Right atrium auricular region (tissue), 2 donors: ENCODE measurements around the gene CDH19. TPM values are rescaled to one million over a fixed set of nuclear protein-coding genes. Genes with fewer than 3 reads are reported as not detected.
"Not testable (repeated sequence)": the region's sequence is repeated elsewhere in the genome, so short reads cannot be mapped to it uniquely, and the experiment has no call there.

Experiments used
- DNase-seq: peaks from one replicate; pipeline ENCODE4 v3.0.0-alpha.2; 2019; ENCODE audit warnings: low spot score
- H3K27ac ChIP-seq, 2 donors: fragments of 200-600 bp; sonication (generic); 1 replicate in 1 of 2; 2 replicates in 1 of 2; pipeline ENCODE4 v1.5.1; 2016 to 2019
- H3K27me3 ChIP-seq, 2 donors: fragments of 200-600 bp; sonication (generic); one replicate each; pipeline versions ENCODE4 v1.5.1 to v1.6.0; 2017 to 2019
- H3K36me3 ChIP-seq: fragments of 200-600 bp; sonication (generic); one replicate; pipeline ENCODE4 v1.5.1; 2016
- H3K4me1 ChIP-seq, 2 donors: fragments of 200-600 bp; sonication (generic); one replicate each; pipeline versions ENCODE4 v1.5.1 to v1.6.0; 2017 to 2019
- H3K4me3 ChIP-seq, 2 donors: fragments of 200-600 bp; sonication (generic); 1 replicate in 1 of 2; 2 replicates in 1 of 2; pipeline ENCODE4 v1.5.1; 2017 to 2019; ENCODE audit warnings: mild to moderate bottlenecking in 1 of 2, moderate library complexity in 1 of 2
- H3K9me3 ChIP-seq, 2 donors: fragments of 200-600 bp; sonication (generic); one replicate each; pipeline ENCODE4 v1.5.1; 2019
- CTCF ChIP-seq, 2 donors: fragments of 200-600 bp; sonication (generic); IDR thresholded peaks; one replicate each; pipeline ENCODE4 v1.5.1; 2019; ENCODE audit warnings: antibody characterized with exemption in 2 of 2
- total RNA-seq, 2 donors: library from RNA; depleted of rRNA; stranded (reverse); fragments of >200 nt; gene quantifications; one replicate each; pipeline ENCODE4 v1.1.0, GENCODE V29; 2016

Gene CDH19
- total RNA-seq, 2 donors from 2014 or later: 30.4 to 72.3 TPM

GRCh38 chr18:66497351-66497750, 106.5 kb downstream of the CDH19 start:
- no peak overlapping the region for H3K4me3 ChIP-seq
- H3K27me3 ChIP-seq: no peaks in the 10 kb centered on the region
- H3K9me3 ChIP-seq: no peaks in the 10 kb centered on the region
- no peaks in the 10 kb centered on the region for H3K4me1 ChIP-seq
- H3K27ac ChIP-seq: no peak overlapping the region
- TF ChIP-seq CTCF (IDR thresholded peaks at IDR 0.05): no peak
- no peak for DNase-seq
- H3K36me3 ChIP-seq: no peaks in the 10 kb centered on the region

- no peaks in the 10 kb centered on the region for H3K36me3 ChIP-seq
- DNase-seq: no peak
- H3K4me3 ChIP-seq: no peak overlapping the region
- no peak overlapping the region for H3K27ac ChIP-seq
- H3K4me1 ChIP-seq: no peaks in the 10 kb centered on the region
- no peaks in the 10 kb centered on the region for H3K27me3 ChIP-seq
- no peaks in the 10 kb centered on the region for H3K9me3 ChIP-seq
- peak in 1 of 2 donors; percentile 46 for TF ChIP-seq CTCF (IDR thresholded peaks at IDR 0.05)
Observed at GRCh38 chr18:66495844-66496243, 108.0 kb downstream of the CDH19 start.

GRCh38 chr18:66473882-66474281, 130.0 kb downstream of the CDH19 start:
- Histone ChIP-seq H3K4me1 (no peaks in the 10 kb centered on the region), H3K27ac (no peak overlapping the region), H3K4me3 (no peak overlapping the region), H3K36me3 (no peaks in the 10 kb centered on the region), H3K27me3 (no peaks in the 10 kb centered on the region), H3K9me3 (no peaks in the 10 kb centered on the region)
- DNase-seq: no peak
- no peak for TF ChIP-seq CTCF (IDR thresholded peaks at IDR 0.05)

GRCh38 chr18:66466184-66466583, 137.7 kb downstream of the CDH19 start:
- not testable (repeated sequence) for H3K4me3 ChIP-seq, H3K36me3 ChIP-seq

GRCh38 chr18:66461344-66461743, 142.5 kb downstream of the CDH19 start:
- Histone ChIP-seq H3K27ac (no peak overlapping the region), H3K4me3 (no peak overlapping the region), H3K9me3 (no peaks in the 10 kb centered on the region), H3K4me1 (no peaks in the 10 kb centered on the region), H3K36me3 (no peaks in the 10 kb centered on the region), H3K27me3 (peaks cover 0 to 5% of the 10 kb centered on the region in 2 donors)
- no peak for TF ChIP-seq CTCF (IDR thresholded peaks at IDR 0.05)
- DNase-seq: no peak

More at GRCh38 chr18:66466184-66466583, 137.7 kb downstream of the CDH19 start:
- H3K27ac ChIP-seq, H3K4me1 ChIP-seq, H3K27me3 ChIP-seq, DNase-seq, H3K9me3 ChIP-seq: not testable (repeated sequence)

- H3K36me3 ChIP-seq: no peaks in the 10 kb centered on the region
- H3K4me3 ChIP-seq: no peak overlapping the region
- no peak for DNase-seq
- H3K9me3 ChIP-seq: no peaks in the 10 kb centered on the region
- no peak overlapping the region for H3K27ac ChIP-seq
- H3K27me3 ChIP-seq: no peaks in the 10 kb centered on the region
- TF ChIP-seq CTCF (IDR thresholded peaks at IDR 0.05): no peak
- H3K4me1 ChIP-seq: no peaks in the 10 kb centered on the region
Observed at GRCh38 chr18:66457245-66457644, 146.6 kb downstream of the CDH19 start.
